HG03159 (cell line): Measurements from ENCODE around the gene POTEC.
"Not testable (repeated sequence)": the region's sequence is repeated elsewhere in the genome, so short reads cannot be mapped to it uniquely, and the experiment has no call there.

Experiments used
- ATAC-seq: cut with Tn5 transposase; IDR thresholded peaks from one replicate; pipeline ENCODE4 v1.9.1; 2021; ENCODE audit warnings: mild to moderate bottlenecking, moderate library complexity; ENCODE audit not compliant: unreplicated experiment

Gene POTEC

GRCh38 chr18:14543446-14543964 lies at the start of gene POTEC:
Gene POTEC, minus strand, starts transcription at chr18:14543600. Its CDS starts 454 bp downstream, at chr18:14543146.
- ATAC-seq = not testable (repeated sequence)

- ATAC-seq = no peak
These were observed 34.6 kb upstream of the POTEC start for GRCh38 chr18:14577971-14578370.

- not testable (repeated sequence) for ATAC-seq
These were observed 16.1 kb upstream of the POTEC start for GRCh38 chr18:14559502-14559901.

- ATAC-seq = not testable (repeated sequence)
These were observed 11.7 kb downstream of the POTEC start for GRCh38 chr18:14531659-14532058.

- not testable (repeated sequence) for ATAC-seq
These were observed 32.7 kb downstream of the POTEC start for GRCh38 chr18:14510707-14511106.

- ATAC-seq = not testable (repeated sequence)
These were observed 39.7 kb downstream of the POTEC start for GRCh38 chr18:14503691-14504090.

GRCh38 chr18:14501894-14502293 lies 41.5 kb downstream of the POTEC start:
- not testable (repeated sequence) for ATAC-seq

GRCh38 chr18:14489256-14490014 lies 54.0 kb downstream of the POTEC start:
- ATAC-seq = not testable (repeated sequence)

GRCh38 chr18:14488789-14489188 lies 54.6 kb downstream of the POTEC start:
- ATAC-seq = not testable (repeated sequence)

GRCh38 chr18:14486926-14487580 lies 56.3 kb downstream of the POTEC start:
- not testable (repeated sequence) for ATAC-seq

- ATAC-seq = not testable (repeated sequence)
These were observed 64.3 kb downstream of the POTEC start for GRCh38 chr18:14479076-14479475.

- not testable (repeated sequence) for ATAC-seq
These were observed 67.9 kb downstream of the POTEC start for GRCh38 chr18:14475520-14475919.

- not testable (repeated sequence) for ATAC-seq
These were observed 68.6 kb downstream of the POTEC start for GRCh38 chr18:14474752-14475151.

GRCh38 chr18:14474007-14474720 lies 69.2 kb downstream of the POTEC start:
- not testable (repeated sequence) for ATAC-seq

- not testable (repeated sequence) for ATAC-seq
These were observed 70.0 kb downstream of the POTEC start for GRCh38 chr18:14473250-14474006.

- not testable (repeated sequence) for ATAC-seq
These were observed 72.1 kb downstream of the POTEC start for GRCh38 chr18:14471286-14471685.

GRCh38 chr18:14470446-14470845 lies 73.0 kb downstream of the POTEC start:
- not testable (repeated sequence) for ATAC-seq

GRCh38 chr18:14470046-14470445 lies 73.4 kb downstream of the POTEC start:
- ATAC-seq = not testable (repeated sequence)

GRCh38 chr18:14465989-14466388 lies 77.4 kb downstream of the POTEC start:
- ATAC-seq = not testable (repeated sequence)
